HG03520 (cell line): ENCODE data around the gene ULK3.

Experiments used
- ATAC-seq: cut with Tn5 transposase; IDR thresholded peaks from one replicate; pipeline ENCODE4 v1.9.1; 2021; ENCODE audit warnings: mild to moderate bottlenecking, moderate library complexity; ENCODE audit not compliant: unreplicated experiment

ULK3 gene

DNA sequence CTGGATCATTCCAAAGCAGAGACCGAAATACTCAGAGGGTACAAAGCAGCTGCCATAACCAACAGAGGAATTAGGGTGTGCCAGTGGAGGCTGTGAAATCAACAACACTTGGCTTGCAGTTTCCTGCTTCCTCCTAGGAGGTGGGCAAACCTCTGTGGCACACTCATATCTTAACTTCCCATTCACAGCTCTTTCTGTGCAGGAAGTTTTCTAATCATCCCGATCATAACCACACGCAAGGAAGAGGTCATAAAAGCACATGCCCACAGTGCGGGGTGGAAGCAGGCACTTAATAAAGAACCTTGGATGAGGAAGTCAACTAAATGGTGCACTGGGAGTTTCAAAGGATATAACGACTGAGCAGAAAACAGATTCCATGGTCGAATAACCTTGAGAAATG is 25.1 kb upstream of the ULK3 start:
- no peak for ATAC-seq

DNA sequence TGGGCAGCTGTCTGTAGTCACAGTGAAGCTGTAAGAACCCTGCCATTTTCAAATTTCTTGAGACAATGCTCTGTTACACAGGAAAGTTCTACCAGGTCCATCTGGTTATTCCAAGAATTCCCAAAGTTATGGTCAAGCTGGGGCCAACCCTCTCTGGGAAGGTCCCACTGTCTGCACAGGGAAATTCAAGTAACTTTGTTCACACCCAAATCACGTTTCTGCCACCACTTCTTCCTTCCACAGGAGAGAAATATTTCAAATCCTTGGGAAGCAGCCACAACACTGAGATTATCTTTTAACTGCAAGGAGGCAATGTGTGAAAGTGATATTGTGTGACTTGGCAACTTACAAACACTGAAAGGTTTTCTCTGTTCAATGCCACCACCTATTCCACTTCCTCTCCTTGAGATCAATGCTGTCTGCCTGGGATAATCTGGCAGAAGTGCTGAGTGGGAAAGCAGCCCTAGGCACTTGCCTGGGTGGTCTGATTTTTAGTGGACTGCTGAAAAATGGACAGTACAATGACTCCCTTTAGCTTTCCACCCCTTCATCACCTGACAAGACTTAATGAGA is 24.6 kb upstream of the ULK3 start:
- ATAC-seq, result no peak

DNA sequence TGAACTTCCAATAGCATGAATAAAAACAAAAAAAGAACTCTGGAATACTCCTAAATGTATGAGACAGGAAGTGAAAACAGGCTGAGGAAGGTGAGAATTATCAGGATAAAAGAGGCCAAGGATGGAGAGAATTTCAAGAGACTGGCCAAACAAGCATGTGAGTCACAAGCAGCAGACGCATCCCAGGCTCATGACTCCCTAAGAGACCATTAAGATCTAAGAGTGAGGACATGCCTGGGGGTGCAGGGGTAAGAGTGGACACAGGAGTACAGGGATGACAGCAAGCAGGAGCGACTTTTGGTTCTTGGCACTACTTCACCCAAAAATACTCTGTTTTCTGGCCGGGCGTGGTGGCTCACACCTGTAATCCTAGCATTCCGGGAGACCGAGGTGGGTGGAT is 23.1 kb upstream of the ULK3 start:
- no peak for ATAC-seq

DNA sequence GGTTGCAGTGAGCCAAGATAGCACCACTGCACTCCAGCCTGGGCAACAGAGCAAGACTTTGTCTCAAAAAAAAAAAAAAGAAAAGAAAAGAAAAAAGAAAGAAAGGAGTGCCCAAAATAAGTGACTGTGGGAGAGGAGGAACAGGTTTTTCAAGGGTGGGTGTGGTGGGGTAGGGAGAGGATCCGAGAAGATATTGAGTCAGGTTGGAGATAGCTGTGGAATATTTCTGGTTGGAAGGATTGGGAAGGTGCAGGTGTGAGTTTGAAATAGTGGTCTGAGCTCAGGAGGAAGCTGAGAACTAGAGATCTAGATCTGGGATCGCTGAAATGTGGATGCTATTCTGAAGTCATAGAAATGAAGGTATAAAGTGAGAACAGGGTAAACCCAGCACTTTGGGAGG is 22.4 kb upstream of the ULK3 start:
- ATAC-seq, result no peak

DNA sequence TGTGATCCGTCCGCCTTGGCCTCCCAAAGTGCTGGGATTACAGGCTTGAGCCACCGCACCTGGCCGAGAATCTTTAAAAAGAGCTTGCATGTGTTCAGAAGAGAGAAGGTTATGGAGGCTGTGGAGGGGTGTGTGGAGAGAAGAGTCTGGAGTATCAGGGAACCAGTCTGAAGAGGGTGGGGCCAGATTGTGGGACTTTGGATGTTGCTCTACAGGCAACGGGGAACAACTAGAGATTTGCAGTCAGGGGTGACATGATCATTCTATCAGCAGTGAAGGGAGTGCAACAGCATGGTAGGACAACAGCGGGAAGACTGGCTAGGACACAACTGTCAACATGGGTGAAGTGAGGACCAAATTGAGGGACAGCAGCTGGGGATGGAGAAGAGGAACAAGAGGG is 21.3 kb upstream of the ULK3 start:
- no peak for ATAC-seq

DNA sequence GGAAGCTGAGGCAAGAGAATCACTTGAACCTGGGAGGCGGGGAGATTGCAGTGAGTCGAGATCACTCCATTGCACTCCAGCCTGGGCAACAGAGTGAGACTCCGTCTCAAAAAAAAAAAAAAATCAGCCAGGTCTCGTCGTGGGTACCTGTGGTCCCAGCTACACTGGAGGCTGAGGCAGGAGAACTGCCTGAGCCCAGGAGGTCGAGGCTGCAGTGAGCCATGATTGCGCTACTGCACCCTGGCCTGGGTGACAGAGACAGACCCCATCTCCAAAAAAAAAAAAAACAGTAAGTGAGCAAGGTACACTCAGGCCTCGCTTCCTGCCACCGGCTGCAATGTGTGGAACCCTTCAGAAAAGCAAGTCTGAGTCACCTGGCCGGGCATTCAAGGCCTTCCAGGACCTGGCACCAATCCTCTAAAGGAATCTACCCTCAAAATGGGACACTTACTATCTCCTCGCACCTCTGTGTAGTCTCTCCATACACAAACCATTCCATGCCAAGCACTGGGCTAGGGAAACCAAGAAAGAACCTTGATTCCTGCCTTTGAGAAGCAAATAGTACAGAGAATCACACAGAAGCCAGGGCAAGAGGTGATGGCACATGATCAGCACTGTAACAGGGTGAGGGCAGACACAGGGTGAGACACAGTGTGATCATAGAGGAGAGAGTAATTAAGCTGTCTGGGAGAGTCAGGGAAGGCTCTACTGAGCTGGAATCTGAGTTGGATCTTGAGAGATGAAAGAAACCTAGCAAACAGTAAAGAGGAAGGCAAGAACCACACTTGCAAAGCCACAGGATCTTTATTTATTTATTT is 20.5 kb upstream of the ULK3 start:
- no peak for ATAC-seq

DNA sequence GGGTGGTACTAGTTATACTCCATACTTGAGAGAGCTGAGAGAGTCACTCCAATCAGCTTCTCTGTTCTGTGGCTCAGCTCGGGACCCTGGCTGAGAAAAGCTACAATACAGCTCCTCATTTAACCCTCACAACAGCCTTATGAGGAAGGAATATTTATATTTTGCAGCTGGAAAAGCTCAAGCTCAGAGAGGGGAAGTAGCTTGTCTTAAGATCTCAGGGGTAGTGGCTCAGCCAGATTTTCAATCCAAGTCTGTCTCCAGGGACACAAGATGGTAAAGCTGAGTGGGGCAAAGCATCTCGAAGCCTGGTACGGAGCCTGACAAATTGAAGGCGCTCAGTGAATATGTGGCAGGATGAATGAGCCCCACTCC is 15.4 kb upstream of the ULK3 start:
- ATAC-seq, result no peak

DNA sequence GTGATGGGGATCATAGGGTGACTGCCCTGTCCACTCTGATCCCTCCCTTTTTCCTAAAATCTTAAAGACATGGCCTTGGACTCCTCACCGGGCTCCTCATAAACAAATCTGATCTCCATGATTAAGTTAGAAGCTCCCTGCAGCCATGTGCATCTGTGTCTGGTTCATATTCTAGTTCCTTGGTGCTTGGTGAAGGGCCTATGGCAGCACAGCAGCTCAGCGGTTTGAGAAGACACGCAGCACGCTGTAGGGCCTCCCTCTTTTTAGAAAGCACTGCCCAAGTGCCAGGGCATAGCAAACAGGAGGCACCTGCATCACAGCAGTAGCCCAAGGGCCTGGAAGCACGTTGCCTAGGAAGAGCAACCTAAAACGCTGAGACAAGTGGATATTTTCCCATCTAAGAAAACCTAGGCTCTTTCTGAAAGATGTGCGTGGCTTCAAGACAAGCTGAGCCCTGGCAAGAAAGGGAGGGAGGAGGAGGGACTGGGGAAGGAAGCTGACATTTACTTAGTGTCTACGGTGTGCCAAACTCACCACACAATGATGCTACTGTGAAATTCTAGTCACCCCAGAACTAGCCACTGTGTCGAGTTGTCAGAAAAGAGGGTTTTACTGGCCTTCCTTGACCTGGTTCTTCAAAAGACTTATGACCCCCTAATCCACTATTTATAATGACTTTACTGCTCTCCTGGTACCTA is 14.9 kb upstream of the ULK3 start:
- no peak for ATAC-seq

DNA sequence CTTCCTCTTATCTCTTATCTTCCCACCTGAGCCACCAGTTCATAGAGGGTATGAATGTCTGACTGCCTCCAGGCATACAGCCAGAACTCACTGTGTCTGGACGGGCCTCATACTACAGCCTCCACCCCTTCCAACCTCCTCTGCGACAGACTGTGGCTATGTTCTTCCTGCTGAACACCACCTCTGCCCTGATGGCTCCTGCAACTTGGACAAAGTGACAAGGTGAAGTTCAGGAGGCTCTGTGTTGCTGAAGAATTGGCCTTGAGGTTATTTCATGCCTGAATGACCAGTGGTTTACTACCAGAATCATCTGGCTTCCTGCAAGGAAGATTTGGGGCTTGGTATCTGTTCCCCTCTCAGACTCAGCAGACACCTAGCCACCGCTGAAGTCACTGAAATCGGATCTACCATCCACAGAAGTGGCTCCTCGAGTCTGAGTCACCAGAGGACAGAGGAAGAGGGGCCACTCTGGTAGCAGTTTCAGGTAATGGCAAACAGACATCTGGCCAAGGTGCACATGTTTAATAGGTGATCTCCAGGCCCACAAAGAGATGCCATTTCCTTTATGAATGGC is 14.2 kb upstream of the ULK3 start:
- ATAC-seq, result peak; percentile 49

DNA sequence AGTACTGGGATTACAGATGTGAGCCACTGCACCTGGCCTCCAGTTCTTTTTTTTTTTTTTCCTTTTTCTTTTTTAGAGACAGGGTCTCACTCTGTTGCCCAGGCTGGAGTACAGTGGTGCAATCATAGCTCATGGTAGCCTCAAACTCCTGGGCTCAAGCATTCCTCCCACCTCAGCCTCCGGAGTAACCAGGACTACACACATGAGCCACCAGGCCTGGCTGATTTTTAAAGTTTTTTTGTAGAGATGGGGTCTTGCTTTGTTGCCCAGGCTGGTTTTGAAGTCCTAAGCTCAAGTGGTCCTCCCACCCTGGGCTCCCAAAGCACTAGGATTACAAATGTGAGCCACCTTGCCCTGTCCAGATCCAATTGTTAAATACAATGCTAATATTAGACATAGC is 13.6 kb upstream of the ULK3 start:
- no peak for ATAC-seq

DNA sequence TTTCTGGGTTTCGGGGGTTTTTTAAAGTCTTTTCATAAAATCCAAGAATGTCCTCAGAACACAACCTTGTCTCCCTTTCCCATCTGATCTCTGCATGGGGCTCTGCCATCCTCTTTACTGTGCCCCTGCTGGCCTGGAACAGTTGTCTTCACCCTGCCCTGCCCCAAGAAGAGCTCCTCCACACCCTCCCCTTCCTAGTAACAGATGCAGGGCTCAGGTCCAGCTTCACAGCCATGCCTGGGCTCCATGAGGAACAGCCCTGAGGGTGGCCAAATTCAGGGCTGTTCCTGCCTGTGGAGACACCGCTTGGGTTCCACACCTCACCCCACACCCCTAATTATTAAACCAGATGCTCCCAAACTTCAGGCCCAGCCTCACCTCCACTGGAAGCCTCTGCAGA is 12.9 kb upstream of the ULK3 start:
- no peak for ATAC-seq

DNA sequence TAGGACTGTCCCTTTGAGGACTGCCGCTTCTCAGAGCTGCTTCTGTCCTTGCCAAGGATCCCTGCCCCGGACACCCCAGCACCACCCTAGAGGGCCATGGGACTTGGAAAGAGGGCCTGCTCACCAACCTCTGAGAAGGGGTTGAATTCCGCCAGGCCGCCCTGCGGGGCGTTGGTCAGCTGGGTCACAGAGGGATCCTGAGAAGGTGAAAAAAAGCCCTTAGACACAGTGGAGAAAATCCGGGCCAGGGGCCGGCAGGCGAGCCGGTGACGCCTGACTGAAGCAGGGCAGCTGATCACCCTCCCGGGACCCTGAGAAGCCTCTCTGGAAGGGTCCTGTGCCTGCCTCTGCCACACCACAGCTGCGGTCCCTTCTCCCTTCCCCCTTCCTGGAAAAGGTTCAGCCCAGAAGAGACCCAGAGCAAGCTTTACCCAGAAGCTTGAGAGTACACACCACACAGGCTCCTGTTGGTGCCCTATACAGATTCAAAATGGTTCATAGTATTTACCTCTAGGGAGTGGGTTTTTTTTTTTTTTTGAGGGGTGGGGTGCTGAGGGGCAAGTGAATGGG is 11.6 kb upstream of the ULK3 start:
- no peak for ATAC-seq

DNA sequence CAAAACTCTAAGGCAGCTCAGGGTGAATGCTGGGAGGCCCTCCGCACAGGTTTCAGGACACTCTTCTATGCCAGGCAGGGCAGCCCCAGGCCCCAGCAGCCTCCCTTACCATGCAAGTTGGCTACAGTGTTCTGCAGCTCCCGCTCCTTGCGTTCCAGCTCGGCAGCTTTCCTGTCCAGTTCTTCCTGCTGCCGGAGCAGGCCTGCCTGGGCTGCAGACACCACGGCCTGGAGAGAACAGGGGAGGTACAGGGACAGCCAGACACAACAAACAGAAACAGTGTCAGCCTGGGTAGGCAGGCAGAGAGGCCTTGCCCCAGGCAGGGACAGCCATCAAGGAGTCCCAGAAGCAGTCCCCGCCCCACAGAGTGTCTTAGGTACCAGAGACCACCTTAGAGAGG is 9.0 kb upstream of the ULK3 start:
- no peak for ATAC-seq

DNA sequence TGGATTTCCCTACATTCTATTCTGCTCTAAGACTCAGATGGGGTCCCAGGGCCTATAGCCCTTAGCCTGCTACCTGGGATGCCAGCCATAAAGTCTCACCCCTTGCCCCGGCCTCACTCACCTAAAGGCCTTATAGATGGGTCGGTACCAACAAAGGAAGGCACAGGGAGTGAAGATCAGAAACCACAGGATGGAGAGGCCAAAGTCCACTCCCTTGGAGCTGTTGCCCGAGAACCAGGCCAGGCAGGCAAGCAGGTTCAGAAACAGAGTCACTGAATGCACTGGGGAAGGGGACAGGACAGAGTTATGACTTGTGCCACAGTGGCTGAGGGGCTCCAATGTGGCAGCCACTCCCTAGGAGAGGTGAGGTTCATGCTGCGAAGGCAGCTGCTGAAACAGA is 7.4 kb upstream of the ULK3 start:
- ATAC-seq, result no peak

DNA sequence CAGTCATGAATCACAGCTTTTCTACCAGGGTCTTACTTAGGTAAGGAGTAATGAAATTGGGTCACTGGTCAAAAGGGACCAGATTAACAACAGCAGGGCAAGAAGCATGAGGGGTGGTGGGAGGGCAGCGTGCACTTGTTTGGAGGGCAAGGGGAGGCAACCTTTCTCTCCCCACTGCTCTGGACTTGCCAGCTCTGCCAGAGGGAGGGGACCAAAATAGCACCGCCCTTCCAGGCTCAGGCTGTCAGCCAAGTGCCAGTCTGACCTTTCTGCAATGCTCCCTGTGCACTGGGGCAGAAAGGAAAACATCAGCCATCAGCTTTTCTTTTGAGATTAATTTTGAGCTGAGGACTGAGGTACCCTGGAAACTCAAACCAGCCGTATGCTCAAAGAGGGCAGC is 4.5 kb upstream of the ULK3 start:
- ATAC-seq, result no peak

DNA sequence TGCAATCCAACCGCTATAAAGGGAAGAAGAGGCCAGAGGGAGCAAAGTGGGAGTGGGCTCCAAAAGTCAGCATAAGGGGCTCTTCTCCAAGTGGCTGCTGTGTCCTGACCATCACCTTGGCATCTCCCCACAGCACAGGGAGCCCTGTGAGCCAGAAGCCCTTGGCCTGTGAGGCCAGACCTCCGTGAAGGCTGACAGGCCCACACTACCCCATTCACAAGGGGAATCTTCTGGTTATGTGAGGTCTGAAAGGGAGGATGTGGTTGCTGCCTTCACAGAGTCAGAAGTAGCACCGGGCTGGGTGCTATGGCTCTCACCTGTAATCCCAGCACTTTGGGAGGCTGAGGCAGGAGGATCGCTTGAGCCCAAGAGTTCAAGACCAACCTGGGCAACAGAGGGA is 2.6 kb upstream of the ULK3 start:
- no peak for ATAC-seq

DNA sequence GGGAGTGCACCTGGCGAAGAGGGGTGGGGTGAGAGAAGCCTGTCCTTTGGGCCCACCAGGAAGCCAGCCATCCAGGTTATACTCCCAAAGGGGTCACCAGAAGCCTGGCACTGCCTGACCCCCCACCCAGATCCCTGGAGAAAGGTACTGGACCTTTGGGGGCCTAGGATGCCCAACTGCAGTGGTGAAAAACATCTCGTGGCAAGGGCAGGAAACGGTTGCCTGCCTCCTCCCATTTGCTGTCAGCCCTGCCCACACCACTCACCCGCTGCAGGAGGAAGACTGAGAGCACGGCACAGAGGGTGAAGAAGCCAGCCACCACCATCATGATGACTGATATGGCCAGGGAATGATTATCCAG is 2.2 kb upstream of the ULK3 start:
- ATAC-seq, result no peak

DNA sequence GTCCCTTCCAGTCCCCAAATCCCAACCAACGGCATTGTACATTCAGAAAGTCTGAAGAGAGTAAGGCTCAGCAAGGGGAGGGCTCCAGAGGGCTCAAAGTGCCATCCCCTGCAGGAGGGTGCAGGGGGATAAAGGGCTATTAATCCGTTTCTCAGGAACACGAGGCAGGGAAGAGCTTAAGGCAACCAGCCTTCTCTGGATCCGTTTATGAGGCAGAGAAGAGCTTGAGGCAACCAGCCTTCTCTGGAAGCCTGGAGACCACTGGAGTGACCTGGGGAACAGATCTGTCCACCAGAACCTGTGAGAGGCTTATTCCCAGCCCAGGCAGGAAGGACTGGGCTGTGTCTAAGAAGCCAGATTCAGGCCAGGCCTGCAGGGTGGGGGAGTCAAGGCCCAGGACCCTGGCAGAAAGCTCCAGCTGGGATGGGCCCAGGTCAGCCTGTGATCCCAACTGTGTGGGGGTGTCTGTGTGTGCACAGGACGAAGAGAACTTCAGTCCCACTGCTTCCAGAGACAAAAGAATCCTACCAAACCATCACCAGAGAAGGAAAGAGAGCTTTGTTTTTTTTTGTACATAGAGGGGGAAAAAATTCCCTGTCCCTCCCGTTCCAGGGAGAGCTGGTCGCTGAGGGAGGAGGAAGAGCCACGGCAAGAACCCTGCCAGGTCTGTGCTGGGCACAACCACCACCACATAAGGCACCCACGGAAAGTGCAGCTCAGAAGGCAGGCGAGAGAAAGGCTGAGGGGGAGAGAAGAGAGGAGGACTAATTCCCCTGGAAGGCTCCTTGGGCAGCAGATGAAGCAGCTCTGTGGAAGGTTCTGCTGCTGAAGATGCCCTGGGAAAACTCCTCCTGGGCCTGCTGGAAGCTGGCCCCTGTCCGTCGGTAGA is 1.6 kb upstream of the ULK3 start:
- ATAC-seq, result no peak

DNA sequence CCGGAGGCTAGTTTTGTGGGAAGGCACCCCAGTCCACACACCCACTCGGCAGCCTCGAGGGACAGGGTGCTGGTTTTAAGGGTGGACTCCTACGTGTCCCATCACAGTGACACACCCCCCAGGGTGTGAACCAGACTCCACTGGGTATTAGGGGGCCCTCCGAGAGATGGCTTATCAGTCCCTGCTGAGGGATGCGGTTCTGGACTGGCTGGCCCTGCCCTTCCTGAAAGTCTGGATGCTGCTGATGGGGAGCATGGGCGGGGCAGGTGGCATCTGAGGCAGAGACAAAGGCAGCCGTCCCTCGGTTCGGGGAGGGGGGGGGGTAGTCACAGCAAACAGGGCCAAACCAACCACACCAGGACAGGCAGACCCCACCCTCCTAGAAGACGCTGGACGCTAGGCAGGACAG is 939 bp upstream of the ULK3 start:
- ATAC-seq, result no peak

DNA sequence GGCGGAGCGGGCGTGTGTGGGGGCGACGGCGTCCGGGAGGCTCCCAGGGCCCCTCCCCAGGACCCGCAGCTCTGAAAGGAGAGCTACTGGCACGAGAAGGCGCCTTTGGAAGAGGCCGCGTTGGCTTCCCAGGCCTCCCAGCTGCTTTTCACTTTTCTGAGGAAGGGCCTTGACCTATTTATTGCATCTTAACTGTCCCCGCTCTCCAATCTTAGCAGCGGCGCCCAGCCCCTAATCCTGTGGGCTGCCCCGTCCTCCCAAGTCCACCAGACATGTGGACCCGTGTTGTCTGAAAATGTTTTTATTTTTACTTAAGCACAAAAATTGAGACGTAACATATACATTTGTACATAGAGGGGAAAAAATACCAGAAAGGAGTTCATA is 481 bp upstream of the ULK3 start:
- no peak for ATAC-seq

DNA sequence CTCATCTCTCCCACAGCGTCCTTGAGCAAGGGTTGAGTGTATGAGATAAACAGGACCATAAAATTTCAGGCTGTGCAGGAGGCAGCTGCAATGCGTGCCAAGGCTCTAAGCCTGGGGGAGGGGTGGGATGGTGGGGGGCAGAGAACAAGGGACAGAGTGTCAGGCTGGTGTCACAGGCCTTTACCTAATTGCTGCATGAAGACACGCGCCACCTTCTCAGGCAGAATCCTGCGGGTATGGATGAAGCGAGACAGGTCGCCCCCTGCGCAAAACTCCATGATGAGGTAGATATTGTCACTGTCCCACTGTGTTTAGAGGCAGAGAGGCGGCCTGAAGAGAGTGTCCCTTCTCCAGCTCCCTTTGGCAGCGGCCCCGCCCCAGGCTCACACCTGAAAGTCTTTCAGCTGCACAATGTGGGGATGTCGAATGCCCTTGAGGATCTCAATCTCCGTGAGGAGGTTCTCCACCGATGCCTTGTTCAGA is 1.0 kb downstream of the ULK3 start:
- ATAC-seq, result no peak
